SK-N-SH (cell line): Measurements from ENCODE around the gene SOCS2. TPM values are rescaled to one million over a fixed set of nuclear protein-coding genes. Genes with fewer than 3 reads are reported as not detected.

ENCODE experiments used
- CTCF ChIA-PET: fragments of 300-600, 350-600 bp; formaldehyde crosslinking; extraction: SDS; loops from one replicate; lab custom pipeline; 2021; lab: Yijun Ruan, JAX
- POLR2A ChIA-PET: fragments of 350-600 bp; sonication (Branson Sonifier 250); formaldehyde crosslinking; extraction: SDS; loops from one replicate; lab custom pipeline; 2020; ENCODE audit warnings: antibody characterized with exemption, inconsistent platforms; lab: Yijun Ruan, JAX
- DNase-seq: peaks from one replicate; pipeline ENCODE4 v3.0.0; 2012
- H2AFZ ChIP-seq: fragments of 200-600 bp; sonication (generic); 2 replicates; pipeline ENCODE4 v1.8.1; 2016; ENCODE audit warnings: antibody characterized with exemption, mild to moderate bottlenecking, low read depth
- H3F3A ChIP-seq: fragments of 200-600 bp; sonication (generic); replicated peaks from 2 replicates; pipeline ENCODE3; 2016; ENCODE audit warnings: antibody characterized with exemption, mild to moderate bottlenecking; ENCODE audit not compliant: insufficient read depth
- H3K27ac ChIP-seq, 2 experiments: fragments of 200-500 bp in 1 of 2; fragments of 200-600 bp in 1 of 2; sonication (Bioruptor generic) in 1 of 2; sonication (generic), shearing (Covaris generic) in 1 of 2; 2 replicates each; pipeline versions ENCODE4 v1.5.1 to v1.6.1; 2014 to 2016; ENCODE audit warnings: low read depth in 2 of 2, inconsistent platforms in 1 of 2, low read length in 1 of 2, mild to moderate bottlenecking in 1 of 2, mixed read lengths in 1 of 2
- H3K27me3 ChIP-seq: fragments of 200-600 bp; sonication (generic), shearing (Covaris generic); 2 replicates; pipeline ENCODE4 v1.6.1; 2016; ENCODE audit warnings: mixed run types; ENCODE audit not compliant: insufficient read depth
- H3K36me3 ChIP-seq, 2 experiments: fragments of 200-500 bp in 1 of 2; fragments of 200-600 bp in 1 of 2; sonication (Bioruptor generic) in 1 of 2; sonication (generic) in 1 of 2; replicated peaks in 1 of 2; 2 replicates each; pipeline versions ENCODE3 to v1.5.1; 2014 to 2016; ENCODE audit warnings: low read length in 1 of 2, mild to moderate bottlenecking in 1 of 2; ENCODE audit not compliant: insufficient read depth in 2 of 2, control insufficient read depth in 1 of 2
- H3K4me1 ChIP-seq, 2 experiments: fragments of 200-500 bp in 1 of 2; fragments of 200-600 bp in 1 of 2; sonication (Bioruptor generic) in 1 of 2; sonication (generic), shearing (Covaris generic) in 1 of 2; 2 replicates each; pipeline versions ENCODE4 v1.5.1 to v1.6.1; 2014 to 2016; ENCODE audit warnings: low read depth in 1 of 2, low read length in 1 of 2, mixed run types in 1 of 2; ENCODE audit not compliant: insufficient read depth in 2 of 2, control insufficient read depth in 1 of 2
- H3K4me2 ChIP-seq: fragments of 200-600 bp; sonication (generic), shearing (Covaris generic); 2 replicates; pipeline ENCODE4 v1.6.1; 2017; ENCODE audit warnings: mixed run types
- H3K4me3 ChIP-seq, 2 experiments: fragments of 200-500 bp in 1 of 2; fragments of 200-600 bp in 1 of 2; sonication (Bioruptor generic) in 1 of 2; sonication (generic), shearing (Covaris generic) in 1 of 2; 2 replicates each; pipeline versions ENCODE4 v1.5.1 to v1.8.1; 2014 to 2016; ENCODE audit warnings: low read depth in 2 of 2, inconsistent platforms in 1 of 2, low read length in 1 of 2, mild to moderate bottlenecking in 1 of 2, mixed read lengths in 1 of 2, moderate library complexity in 1 of 2
- H3K79me2 ChIP-seq: fragments of 200-600 bp; sonication (generic); 2 replicates; pipeline ENCODE4 v1.8.1; 2017; ENCODE audit warnings: mild to moderate bottlenecking; ENCODE audit not compliant: insufficient read depth
- H3K9ac ChIP-seq: fragments of 200-600 bp; sonication (generic); 2 replicates; pipeline ENCODE4 v1.6.1; 2017; ENCODE audit warnings: mixed run types
- H3K9me2 ChIP-seq: fragments of 200-600 bp; sonication (generic); 2 replicates; pipeline ENCODE4 v1.6.1; 2017; ENCODE audit warnings: mixed run types
- H3K9me3 ChIP-seq: fragments of 200-600 bp; sonication (generic); 2 replicates; pipeline ENCODE4 v1.6.1; 2017; ENCODE audit warnings: mixed run types, mild to moderate bottlenecking, moderate library complexity
- H4K20me1 ChIP-seq: fragments of 200-600 bp; sonication (generic); 2 replicates; pipeline ENCODE4 v1.6.1; 2017; ENCODE audit warnings: mild to moderate bottlenecking, mixed run types; ENCODE audit not compliant: insufficient read depth
- ELF1 ChIP-seq: IDR thresholded peaks from 2 replicates; pipeline ENCODE4 v1.4.0; 2012
- EP300 ChIP-seq, 2 experiments: IDR thresholded peaks; 2 replicates each; pipeline versions ENCODE4 v1.4.0 to v1.6.1; 2012; ENCODE audit warnings: borderline replicate concordance in 1 of 2, low read depth in 1 of 2, low read length in 1 of 2
- GATA2 ChIP-seq: sonication (generic); formaldehyde crosslinking; IDR thresholded peaks from 2 replicates; pipeline ENCODE4 v1.5.0; 2020; ENCODE audit warnings: mild to moderate bottlenecking, missing genetic modification reagents
- MEF2A ChIP-seq: IDR thresholded peaks from 2 replicates; pipeline ENCODE4 v1.4.0; 2012; ENCODE audit warnings: low read depth, borderline replicate concordance
- PBX3 ChIP-seq: IDR thresholded peaks from 2 replicates; pipeline ENCODE4; 2012
- RAD21 ChIP-seq: IDR thresholded peaks from 2 replicates; pipeline ENCODE4 v1.6.1; 2012; ENCODE audit warnings: mild to moderate bottlenecking, low read length
- REST ChIP-seq: IDR thresholded peaks from 2 replicates; pipeline ENCODE4 v1.6.1; 2012; ENCODE audit warnings: mild to moderate bottlenecking, low read depth, low read length, moderate library complexity
- RFX5 ChIP-seq: IDR thresholded peaks from 2 replicates; pipeline ENCODE4 v1.6.1; 2012; ENCODE audit warnings: mild to moderate bottlenecking, improper control_type of control experiment, low read length
- TAF1 ChIP-seq: IDR thresholded peaks from 2 replicates; pipeline ENCODE4 v1.6.1; 2012; ENCODE audit warnings: low read depth, mild to moderate bottlenecking, low read length, moderate library complexity, borderline replicate concordance
- TCF12 ChIP-seq: IDR thresholded peaks from 2 replicates; pipeline ENCODE4 v1.4.0; 2012
- WGBS: methylation state at CpG from one replicate; pipeline ENCODE4 v1.1.6; 2017; ENCODE audit warnings: low lambda C conversion rate; 5-methylcytosine and 5-hydroxymethylcytosine counted together
- polyA plus RNA-seq, 3 experiments: library from polyadenylated mRNA; depleted of rRNA; stranded (reverse); fragments of >200 nt; gene quantifications; 2 replicates each; pipeline ENCODE4 v1.2.3, GENCODE V29; 2012

The SOCS2 gene
- 24.1 and 24.8 TPM in 2 replicates for polyA plus RNA-seq (2012; rRNA removed)
- 20.5 and 22.0 TPM in 2 replicates for polyA plus RNA-seq (2012; cell fraction: cytosol; rRNA removed)
- polyA plus RNA-seq (2012; cell fraction: nucleus; rRNA removed) = 50.8 and 66.2 TPM in 2 replicates

GRCh38 chr12:93571925-93572711, at the start of gene SOCS2:
Gene SOCS2 (plus strand): TSS chr12:93572675. CDS start chr12:93572898, 223 bp downstream.
- Histone ChIP-seq H3F3A (no peaks in the 10 kb centered on the region), H3K9ac (peak within 1 kb of the TSS; percentile 96), H3K4me2 (peak within 1 kb of the TSS; percentile 100), H3K9me2 (no peaks in the 10 kb centered on the region), H4K20me1 (no peaks in the 10 kb centered on the region), H3K36me3 (peaks cover 25 to 28% of the 10 kb centered on the region in 2 experiments), H3K9me3 (no peaks in the 10 kb centered on the region), H3K79me2 (peaks cover 75% of the 10 kb centered on the region), H3K27me3 (no peaks in the 10 kb centered on the region), H3K27ac (peak within 1 kb of the TSS; percentile 90 to 92), H2AFZ (peak within 1 kb of the TSS; percentile 69; the same call in 1 of the 2 replicates), H3K4me3 (peak within 1 kb of the TSS; percentile 71 to 97), H3K4me1 (peaks cover 0 to 17% of the 10 kb centered on the region in 2 experiments; a peak in 1 of 4 replicates)
- TF ChIP-seq GATA2 (CRISPR knock-in tag) (peak; percentile 39), RAD21 (no peak)
- WGBS = 61% methylated on average over 17 of the region's 59 CpGs
- ChIA-PET POLR2A (interaction anchor here (1.1 to 2.1 kb wide), 2 partner anchors 105 to 530 kb away, joined by 4 to 6 read pairs; partner anchors contain the start of gene CRADD), CTCF (interaction anchor here (1.2 to 10.1 kb wide), 7 partner anchors 12 to 530 kb away, joined by 3 to 149 read pairs (median 8); no protein-coding TSS in a partner anchor)
- DNase-seq = peak; percentile 84

GRCh38 chr12:93524386-93525133, 47.9 kb upstream of the SOCS2 start:
- H3K9me2 ChIP-seq = no peaks in the 10 kb centered on the region
- H3K4me3 ChIP-seq = no peak overlapping the region
- no peak for DNase-seq
- POLR2A ChIA-PET = no interaction called here
- no peaks in the 10 kb centered on the region for H3K36me3 ChIP-seq
- no peaks in the 10 kb centered on the region for H3K79me2 ChIP-seq
- no peaks in the 10 kb centered on the region for H3K9me3 ChIP-seq
- no peaks in the 10 kb centered on the region for H4K20me1 ChIP-seq
- H3F3A ChIP-seq = no peaks in the 10 kb centered on the region
- H3K27ac ChIP-seq = no peak overlapping the region
- 71% methylated on average over 10 of the region's 10 CpGs for WGBS
- no peak overlapping the region for H3K9ac ChIP-seq
- TF ChIP-seq EP300 (IDR thresholded peaks at IDR 0.05; ENCODE audit: borderline replicate concordance in 1 of 2, low read depth in 1 of 2, low read length in 1 of 2) (no peak), PBX3 (no peak), REST (no peak), ELF1 (no peak), RFX5 (no peak), MEF2A (no peak), TCF12 (no peak), TAF1 (no peak)
- TF ChIP-seq, all 33 proteins: peak for 0
- Histone ChIP-seq H3K27me3 (no peaks in the 10 kb centered on the region), H2AFZ (no peak overlapping the region), H3K4me1 (peaks cover 0 to 3% of the 10 kb centered on the region in 2 experiments; a peak in 2 of 4 replicates), H3K4me2 (no peak overlapping the region)
- CTCF ChIA-PET = interaction anchor here (1.4 to 7.3 kb wide), 4 partner anchors 9 to 578 kb away, joined by 4 to 46 read pairs (median 6); no protein-coding TSS in a partner anchor
